BJ (cell line): Measurements from ENCODE around the gene ZNF629. TPM values are rescaled to one million over a fixed set of nuclear protein-coding genes. Genes with fewer than 3 reads are reported as not detected.

ENCODE experiments used
- CTCF ChIA-PET: fragments of 350-600 bp; formaldehyde crosslinking; extraction: SDS; loops from one replicate; lab custom pipeline; 2021; ENCODE audit warnings: antibody characterized with exemption, inconsistent platforms; lab: Yijun Ruan, JAX
- POLR2A ChIA-PET: fragments of 300-600 bp; sonication (Branson Sonifier 250); formaldehyde crosslinking; extraction: SDS; loops from one replicate; lab custom pipeline; 2021; ENCODE audit warnings: antibody characterized with exemption; lab: Charles Lee
- DNase-seq: peaks from one replicate; pipeline ENCODE4 v3.0.0-alpha.2; 2011; ENCODE audit warnings: low read depth
- H3K27me3 ChIP-seq: 2 replicates; pipeline ENCODE4 v1.6.0; 2011; ENCODE audit warnings: low read length; ENCODE audit not compliant: control insufficient read depth, insufficient read depth
- H3K36me3 ChIP-seq: 2 replicates; pipeline ENCODE4 v1.5.1; 2011; ENCODE audit warnings: low read length; ENCODE audit not compliant: control insufficient read depth, insufficient read depth
- H3K4me3 ChIP-seq: 2 replicates; pipeline ENCODE4 v1.5.1; 2011; ENCODE audit warnings: low read depth, mild to moderate bottlenecking, control low read depth, low read length
- CTCF ChIP-seq: IDR thresholded peaks from 2 replicates; pipeline ENCODE4 v1.5.1; 2011; ENCODE audit warnings: low read depth, mild to moderate bottlenecking, control low read depth, inconsistent platforms, low read length, moderate library complexity; ENCODE audit not compliant: insufficient read depth
- polyA plus RNA-seq: library from polyadenylated mRNA; depleted of rRNA; stranded (reverse); fragments of >200 nt; gene quantifications from 2 replicates; pipeline ENCODE4 v1.2.3, GENCODE V29; 2011; rRNA removed
- small RNA-seq: library from RNA; depleted of rRNA; stranded (forward); fragments of <200 nt; gene quantifications from one replicate; pipeline ENCODE3, GENCODE V24; 2012; ENCODE audit warnings: low replicate concordance, low read depth; ENCODE audit not compliant: insufficient read length

The ZNF629 gene
- polyA plus RNA-seq, 1 experiment = 6.0 TPM

- Histone ChIP-seq H3K4me3 (no peak overlapping the region), H3K27me3 (no peaks in the 10 kb centered on the region), H3K36me3 (peaks cover 46% of the 10 kb centered on the region)
- ChIA-PET POLR2A (no interaction called here), CTCF (no interaction called here)
- no peak for TF ChIP-seq CTCF
- no peak for DNase-seq
Measured at GRCh38 chr16:30736995-30737793, 49.8 kb downstream of the ZNF629 start.

GRCh38 chr16:30731411-30731810 is 55.6 kb downstream of the ZNF629 start:
- ChIA-PET CTCF (no interaction called here), POLR2A (no interaction called here)
- no peak for DNase-seq
- no peaks in the 10 kb centered on the region for H3K27me3 ChIP-seq
- no peak overlapping the region for H3K4me3 ChIP-seq
- TF ChIP-seq CTCF = no peak
- peaks cover 35% of the 10 kb centered on the region for H3K36me3 ChIP-seq

GRCh38 chr16:30728899-30729672 is 57.9 kb downstream of the ZNF629 start:
- ChIA-PET CTCF (no interaction called here), POLR2A (no interaction called here)
- Histone ChIP-seq H3K4me3 (no peak overlapping the region), H3K36me3 (peaks cover 30% of the 10 kb centered on the region), H3K27me3 (no peaks in the 10 kb centered on the region)
- DNase-seq = no peak
- TF ChIP-seq CTCF = no peak

Small RNA genes within 50 kb of the gene (small RNA-seq; reads per million reads assigned to genes)
- gene RF00017 = not detected

Other genes with a start within 250 kb of the ZNF629 start
- 2.3 and 2.6 TPM in 2 replicates for gene ZNF764, start 228.8 kb downstream of the ZNF629 start, polyA plus RNA-seq
- gene ZNF688, start 215.5 kb downstream of the ZNF629 start, polyA plus RNA-seq = 6.3 and 8.8 TPM in 2 replicates
- gene ZNF785, start 201.5 kb downstream of the ZNF629 start, polyA plus RNA-seq = 6.6 TPM in 2 replicates
- 3.6 and 4.1 TPM in 2 replicates for gene ZNF689, start 176.8 kb downstream of the ZNF629 start, polyA plus RNA-seq
- 5.2 TPM in 2 replicates for gene PRR14, start 136.2 kb downstream of the ZNF629 start, polyA plus RNA-seq
- 7.8 and 9.4 TPM in 2 replicates for gene FBRS, start 128.8 kb downstream of the ZNF629 start, polyA plus RNA-seq
- 3.2 and 4.4 TPM in 2 replicates for gene SRCAP, start 88.0 kb downstream of the ZNF629 start, polyA plus RNA-seq
- gene PHKG2, start 38.8 kb downstream of the ZNF629 start, polyA plus RNA-seq = 24.9 and 32.4 TPM in 2 replicates
- gene CFAP119, start 25.1 kb downstream of the ZNF629 start, polyA plus RNA-seq = 4.7 and 5.0 TPM in 2 replicates
- gene RNF40, start 24.9 kb downstream of the ZNF629 start, polyA plus RNA-seq = 64.7 and 82.4 TPM in 2 replicates
- 27.4 and 27.8 TPM in 2 replicates for gene BCL7C, start 106.9 kb upstream of the ZNF629 start, polyA plus RNA-seq
- 14.9 and 22.2 TPM in 2 replicates for gene CTF1, start 109.4 kb upstream of the ZNF629 start, polyA plus RNA-seq
- 5.9 and 7.6 TPM in 2 replicates for gene FBXL19, start 136.4 kb upstream of the ZNF629 start, polyA plus RNA-seq
- 25.6 and 37.1 TPM in 2 replicates for gene ORAI3, start 161.9 kb upstream of the ZNF629 start, polyA plus RNA-seq
- 0.96 and 1.4 TPM in 2 replicates for gene SETD1A, start 170.5 kb upstream of the ZNF629 start, polyA plus RNA-seq
- gene HSD3B7, start 198.0 kb upstream of the ZNF629 start, polyA plus RNA-seq = 15.4 and 25.0 TPM in 2 replicates
- 1.5 and 1.6 TPM in 2 replicates for gene STX1B, start 223.4 kb upstream of the ZNF629 start, polyA plus RNA-seq
- gene STX4, start 246.4 kb upstream of the ZNF629 start, polyA plus RNA-seq = 41.7 and 53.6 TPM in 2 replicates